ENCODE measurements around the gene ARMC7. TPM values are rescaled to one million over a fixed set of nuclear protein-coding genes. Genes with fewer than 3 reads are reported as not detected.

ARMC7 gene
- total RNA-seq, 2 experiments from 2014 or later: 5.4 TPM

DNA sequence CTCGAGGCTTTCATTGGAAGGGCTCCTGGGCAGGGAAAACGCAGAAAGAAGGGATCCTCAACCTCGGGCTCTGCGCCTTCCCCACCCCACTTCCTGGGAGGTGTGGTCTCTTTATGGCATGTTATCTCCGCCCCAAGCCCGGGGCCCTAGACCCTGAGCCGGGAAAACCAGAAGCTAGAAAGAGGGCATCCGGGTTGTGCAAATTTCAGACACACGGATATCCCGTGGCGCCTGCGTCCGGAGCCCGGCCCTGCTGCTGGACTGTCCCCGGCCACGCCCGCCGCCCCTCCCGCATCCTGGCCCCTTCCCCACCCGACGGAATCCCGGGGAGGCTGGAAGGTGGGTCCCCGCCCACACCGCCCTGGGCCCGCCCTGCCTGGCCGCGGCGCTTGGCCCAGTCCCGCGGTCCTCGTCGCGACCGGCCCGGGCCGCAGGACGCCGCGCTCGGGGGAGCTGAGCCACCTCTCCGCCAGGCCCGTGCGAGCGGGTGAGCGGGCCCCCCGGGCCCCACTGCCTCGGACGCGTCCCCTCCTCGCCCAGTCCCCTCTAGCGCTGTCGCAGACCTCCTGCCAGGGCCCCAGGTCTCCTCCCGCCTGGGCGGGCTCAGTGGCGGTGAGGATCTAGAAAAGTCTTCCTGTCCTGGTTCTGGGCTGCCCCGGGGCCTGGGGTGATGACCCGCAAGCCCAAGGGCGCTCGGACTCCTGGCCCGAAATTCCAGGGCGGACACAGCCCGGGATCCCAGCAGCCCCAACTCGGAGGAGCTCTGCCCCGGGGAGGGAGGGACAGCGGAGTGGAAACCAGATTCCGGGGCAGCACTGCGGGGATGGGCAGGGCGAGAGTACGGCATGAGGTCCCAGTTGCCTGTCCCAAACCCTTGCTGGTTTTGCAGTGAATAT, 22.0 kb upstream of the ARMC7 start, which contains the start of gene SLC16A5:
Gene SLC16A5, plus strand, starts transcription at position 397 of the 896 bp plus-strand sequence. CDS start 5,683 bp downstream, outside the sequence.
- peak within 1 kb of the TSS; percentile 66 for H3K4me3 Mint-ChIP-seq
- TF ChIP-seq, protein P1, sequence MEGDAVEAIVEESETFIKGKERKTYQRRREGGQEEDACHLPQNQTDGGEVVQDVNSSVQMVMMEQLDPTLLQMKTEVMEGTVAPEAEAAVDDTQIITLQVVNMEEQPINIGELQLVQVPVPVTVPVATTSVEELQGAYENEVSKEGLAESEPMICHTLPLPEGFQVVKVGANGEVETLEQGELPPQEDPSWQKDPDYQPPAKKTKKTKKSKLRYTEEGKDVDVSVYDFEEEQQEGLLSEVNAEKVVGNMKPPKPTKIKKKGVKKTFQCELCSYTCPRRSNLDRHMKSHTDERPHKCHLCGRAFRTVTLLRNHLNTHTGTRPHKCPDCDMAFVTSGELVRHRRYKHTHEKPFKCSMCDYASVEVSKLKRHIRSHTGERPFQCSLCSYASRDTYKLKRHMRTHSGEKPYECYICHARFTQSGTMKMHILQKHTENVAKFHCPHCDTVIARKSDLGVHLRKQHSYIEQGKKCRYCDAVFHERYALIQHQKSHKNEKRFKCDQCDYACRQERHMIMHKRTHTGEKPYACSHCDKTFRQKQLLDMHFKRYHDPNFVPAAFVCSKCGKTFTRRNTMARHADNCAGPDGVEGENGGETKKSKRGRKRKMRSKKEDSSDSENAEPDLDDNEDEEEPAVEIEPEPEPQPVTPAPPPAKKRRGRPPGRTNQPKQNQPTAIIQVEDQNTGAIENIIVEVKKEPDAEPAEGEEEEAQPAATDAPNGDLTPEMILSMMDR (IDR thresholded peaks at IDR 0.05): no peak
- ChIA-PET CTCF (interaction anchor here (1.0 to 3.0 kb wide), 9 partner anchors 9 to 127 kb away, joined by 3 to 15 read pairs (median 4); no protein-coding TSS in a partner anchor), POLR2A (interaction anchor here (0.8 to 1.3 kb wide), 8 partner anchors 9 to 172 kb away, joined by 3 to 8 read pairs (median 4); partner anchors contain the start of genes ARMC7 and MRPL58)
- H3K27me3 Mint-ChIP-seq: no peaks in the 10 kb centered on the region
- peak; percentile 50 for ATAC-seq
- peak; percentile 48 for DNase-seq
- H3K4me1 Mint-ChIP-seq (ENCODE audit: low read depth): peaks cover 24% of the 10 kb centered on the region
- H3K27ac Mint-ChIP-seq: peak within 1 kb of the TSS; percentile 42
- H3K9me3 Mint-ChIP-seq: no peaks in the 10 kb centered on the region
- intact Hi-C loops (cut with micrococcal nuclease): no loop called here
- no peaks in the 10 kb centered on the region for H3K36me3 Mint-ChIP-seq (ENCODE audit: low read depth)

DNA sequence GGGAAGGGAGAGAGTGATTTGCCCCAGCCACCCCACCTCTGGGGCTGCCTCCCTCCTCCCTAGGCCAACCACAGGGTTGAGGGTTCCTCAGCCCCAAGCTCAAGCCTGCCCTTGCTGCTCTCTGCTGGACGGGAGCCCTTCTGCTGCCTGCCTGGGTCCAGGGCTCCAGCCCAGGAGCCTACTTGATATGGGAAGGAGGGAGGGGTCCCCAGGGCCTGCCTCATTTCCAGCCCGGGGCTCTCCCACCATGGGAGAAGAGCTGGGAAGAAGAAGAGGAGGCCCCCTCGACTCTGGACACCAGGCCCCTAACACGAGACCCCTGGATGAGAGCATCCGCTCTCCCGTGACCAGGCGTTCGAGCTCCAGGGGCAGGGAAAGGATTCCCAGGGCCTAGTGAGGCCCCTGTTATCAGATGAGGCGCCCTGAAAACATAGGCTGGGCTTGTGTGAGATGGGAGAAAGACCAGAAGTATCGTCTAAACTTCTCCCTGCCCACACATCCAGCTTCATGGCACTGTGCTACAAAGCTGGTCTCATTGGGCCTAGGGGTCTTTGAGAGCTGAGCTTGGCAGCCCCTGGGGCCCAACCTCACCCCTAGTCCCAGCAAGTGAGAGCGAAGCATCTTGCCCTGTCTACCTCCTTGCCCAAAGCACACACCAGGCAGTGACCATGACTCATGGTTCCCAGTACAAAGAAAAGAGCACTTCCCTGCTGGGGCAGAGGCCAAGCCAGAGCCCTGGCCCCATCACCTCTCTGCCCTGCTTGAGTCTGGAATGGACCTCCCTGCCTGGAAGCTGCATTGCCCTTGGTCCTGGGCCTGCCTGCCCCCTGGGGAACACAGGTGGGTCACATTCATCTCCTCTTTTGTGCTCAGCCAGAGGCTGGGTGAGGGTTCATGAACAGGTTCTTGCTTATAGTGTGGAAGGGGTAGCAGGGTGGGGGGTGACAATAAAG, 21.0 kb upstream of the ARMC7 start:
- ATAC-seq (peak; percentile 48), DNase-seq (no peak)
- ChIA-PET CTCF (interaction anchor here (1.1 to 3.0 kb wide), 6 partner anchors 10 to 127 kb away, joined by 3 to 15 read pairs (median 6); no protein-coding TSS in a partner anchor), POLR2A (interaction anchor here (0.6 to 1.3 kb wide), 9 partner anchors 9 to 42 kb away, joined by 3 to 8 read pairs (median 3); partner anchors contain the start of gene ARMC7)
- intact Hi-C loops (cut with micrococcal nuclease): no loop called here
- Mint-ChIP-seq H3K27me3 (no peaks in the 10 kb centered on the region), H3K4me3 (peak overlapping the region; percentile 66), H3K9me3 (no peaks in the 10 kb centered on the region), H3K27ac (no peak overlapping the region), H3K4me1 (ENCODE audit: low read depth) (peaks cover 23% of the 10 kb centered on the region), H3K36me3 (ENCODE audit: low read depth) (no peaks in the 10 kb centered on the region)
- TF ChIP-seq, protein P1 (IDR thresholded peaks at IDR 0.05): no peak

DNA sequence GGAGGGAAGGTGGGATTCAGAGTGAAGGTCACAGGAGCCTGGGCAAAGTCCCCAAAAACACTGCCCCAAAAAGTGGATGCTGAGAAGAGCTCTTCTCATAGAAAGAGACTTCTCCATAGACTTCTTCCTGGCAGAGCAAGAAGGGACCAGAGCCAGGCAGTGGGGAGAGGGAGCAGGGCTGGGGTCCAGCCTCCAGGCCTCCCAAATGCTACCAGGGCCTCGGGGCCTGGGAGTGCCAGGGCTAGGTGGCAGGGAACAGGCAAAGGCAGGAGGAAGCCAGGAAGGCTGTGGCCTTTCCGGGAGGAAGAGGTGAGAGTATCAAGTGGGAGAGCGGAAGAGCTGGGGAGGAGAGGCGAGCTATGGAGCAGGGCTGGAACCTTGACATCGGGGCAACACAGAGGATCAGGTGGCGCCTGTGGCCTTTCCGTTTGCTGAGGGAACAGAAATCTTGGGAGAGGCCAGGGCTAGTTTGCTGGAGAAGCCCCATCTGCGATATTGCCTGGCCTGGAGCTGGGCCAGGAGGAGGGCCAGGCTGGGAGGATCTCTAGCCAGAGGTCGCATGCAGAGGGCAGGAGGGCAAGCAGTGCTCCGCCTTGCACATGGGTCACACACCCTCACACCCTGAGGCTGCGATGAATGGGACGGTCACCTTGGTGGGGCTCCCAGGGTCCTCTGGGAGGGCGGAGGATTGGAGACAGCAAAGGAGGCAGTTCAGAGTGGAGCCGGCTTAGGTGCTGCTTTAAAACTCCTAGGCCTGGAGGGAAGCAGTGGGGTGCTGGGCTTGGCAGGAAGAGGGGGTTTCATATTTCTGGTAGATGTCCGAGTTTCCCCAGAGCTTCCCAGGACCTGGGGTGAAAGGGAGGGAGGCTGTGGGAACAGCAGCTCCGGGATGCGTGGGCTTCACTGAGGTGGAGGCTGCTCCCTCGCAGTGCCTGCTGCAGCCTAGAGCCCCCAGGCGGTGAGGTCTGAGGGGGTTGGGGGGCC, 18.6 kb upstream of the ARMC7 start:
- no peak for ATAC-seq
- Mint-ChIP-seq H3K4me1 (ENCODE audit: low read depth) (peaks cover 16% of the 10 kb centered on the region), H3K27me3 (no peaks in the 10 kb centered on the region), H3K4me3 (no peak overlapping the region), H3K36me3 (ENCODE audit: low read depth) (no peaks in the 10 kb centered on the region), H3K27ac (no peak overlapping the region), H3K9me3 (no peaks in the 10 kb centered on the region)
- DNase-seq: no peak
- ChIA-PET POLR2A (interaction anchor here (1.1 to 1.3 kb wide), 2 partner anchors 30 to 78 kb away, joined by 3 read pairs; partner anchors contain the start of gene MRPL58), CTCF (interaction anchor here (0.6 to 1.5 kb wide), 5 partner anchors 10 to 129 kb away, joined by 3 to 5 read pairs (median 3); no protein-coding TSS in a partner anchor)
- TF ChIP-seq, protein P1 (IDR thresholded peaks at IDR 0.05): no peak
- intact Hi-C loops (cut with micrococcal nuclease): no loop called here

DNA sequence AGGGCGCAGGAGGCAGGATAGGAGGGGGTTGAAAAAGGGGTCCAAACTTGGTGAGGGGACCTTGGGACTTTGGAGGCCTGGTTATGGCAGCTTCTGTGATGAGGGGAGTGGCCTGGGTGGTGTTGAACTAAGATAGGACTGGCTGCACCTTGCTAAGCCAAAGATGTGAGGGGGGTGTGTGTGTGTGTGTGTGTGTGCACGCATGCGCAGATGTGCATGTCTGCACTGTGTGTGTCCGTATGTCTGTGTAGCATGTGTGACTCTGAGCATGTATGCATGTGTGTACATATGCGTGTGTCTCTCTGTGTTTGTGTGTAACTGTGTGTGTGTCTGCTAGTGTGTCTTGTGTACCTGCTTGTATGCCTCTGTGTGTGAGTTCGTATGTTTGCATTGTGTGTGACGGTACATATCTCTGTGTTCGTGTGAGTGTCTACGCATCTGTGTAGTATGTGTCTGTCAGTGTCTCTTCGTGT, 17.9 kb upstream of the ARMC7 start:
- ChIA-PET CTCF (interaction anchor here (0.6 to 1.5 kb wide), 6 partner anchors 9 to 130 kb away, joined by 3 to 5 read pairs (median 3); no protein-coding TSS in a partner anchor), POLR2A (interaction anchor here (1.1 kb wide), 1 partner anchor 79 kb away, joined by 3 read pairs; the partner anchor contains the start of gene MRPL58)
- TF ChIP-seq, protein P1 (IDR thresholded peaks at IDR 0.05): no peak
- no peak overlapping the region for H3K27ac Mint-ChIP-seq
- no peak for DNase-seq
- peaks cover 12% of the 10 kb centered on the region for H3K4me1 Mint-ChIP-seq (ENCODE audit: low read depth)
- intact Hi-C loops (cut with micrococcal nuclease): no loop called here
- H3K27me3 Mint-ChIP-seq: no peaks in the 10 kb centered on the region
- no peaks in the 10 kb centered on the region for H3K36me3 Mint-ChIP-seq (ENCODE audit: low read depth)
- no peak for ATAC-seq
- H3K9me3 Mint-ChIP-seq: no peaks in the 10 kb centered on the region
- H3K4me3 Mint-ChIP-seq: no peak overlapping the region

Measured in activated CD8-positive, alpha-beta T cell treated with anti-CD3 and anti-CD28 coated beads for 36 hours (primary cell).